H9 (cell line): Measurements from ENCODE around the gene DHDDS. TPM values are rescaled to one million over a fixed set of nuclear protein-coding genes. Genes with fewer than 3 reads are reported as not detected.

Experiments
- DNase-seq: peaks from one replicate; pipeline ENCODE4 v3.0.0-alpha.2; 2017
- H2AFZ ChIP-seq: one replicate; pipeline ENCODE4 v1.6.1; 2013; ENCODE audit warnings: mild to moderate bottlenecking, low read length, control low read depth, moderate library complexity
- H2AK5ac ChIP-seq: 2 replicates; pipeline ENCODE4 v1.6.1; 2013; ENCODE audit warnings: low read length, control low read depth, mixed read lengths; ENCODE audit not compliant: insufficient read length
- H2BK120ac ChIP-seq: one replicate; pipeline ENCODE4 v1.6.1; 2013; ENCODE audit warnings: low read depth, mild to moderate bottlenecking, low read length, control low read depth, inconsistent platforms; ENCODE audit not compliant: poor library complexity, severe bottlenecking
- H2BK12ac ChIP-seq: 2 replicates; pipeline ENCODE4 v1.6.1; 2013; ENCODE audit warnings: low read length, control low read depth, mixed read lengths, low read depth; ENCODE audit not compliant: insufficient read length
- H2BK15ac ChIP-seq: 2 replicates; pipeline ENCODE4 v1.6.1; 2013; ENCODE audit warnings: low read depth, low read length, control low read depth
- H2BK20ac ChIP-seq: one replicate; pipeline ENCODE4 v1.6.1; 2013; ENCODE audit warnings: low read depth, mild to moderate bottlenecking, low read length, control low read depth, inconsistent platforms; ENCODE audit not compliant: poor library complexity, severe bottlenecking
- H2BK5ac ChIP-seq: 2 replicates; pipeline ENCODE4 v1.6.1; 2013; ENCODE audit warnings: low read length, control low read depth, mixed read lengths; ENCODE audit not compliant: insufficient read length
- H3K14ac ChIP-seq: 2 replicates; pipeline ENCODE4 v1.6.1; 2013; ENCODE audit warnings: low read length, control low read depth; ENCODE audit not compliant: insufficient read depth
- H3K18ac ChIP-seq: 2 replicates; pipeline ENCODE4 v1.6.1; 2013; ENCODE audit warnings: low read depth, mild to moderate bottlenecking, mixed read lengths, low read length, control low read depth; ENCODE audit not compliant: insufficient read length
- H3K23ac ChIP-seq: 2 replicates; pipeline ENCODE4 v1.6.1; 2013; ENCODE audit warnings: low read length, control low read depth, mixed read lengths, low read depth; ENCODE audit not compliant: insufficient read length
- H3K23me2 ChIP-seq: 2 replicates; pipeline ENCODE4 v1.6.1; 2013; ENCODE audit warnings: low read depth, mild to moderate bottlenecking, mixed read lengths, low read length, control low read depth; ENCODE audit not compliant: insufficient read length, poor library complexity, severe bottlenecking
- H3K27ac ChIP-seq: 2 replicates; pipeline ENCODE4 v1.5.1; 2013; ENCODE audit warnings: low read length, control low read depth, mixed read lengths, low read depth; ENCODE audit not compliant: insufficient read length
- H3K27me3 ChIP-seq: 2 replicates; pipeline ENCODE4 v1.6.1; 2013; ENCODE audit warnings: low read length, control low read depth, inconsistent platforms; ENCODE audit not compliant: insufficient read depth
- H3K4ac ChIP-seq: 2 replicates; pipeline ENCODE4 v1.6.1; 2013; ENCODE audit warnings: low read depth, mild to moderate bottlenecking, control low read depth, inconsistent platforms, low read length, moderate library complexity
- H3K4me1 ChIP-seq: 2 replicates; pipeline ENCODE4 v1.6.1; 2013; ENCODE audit warnings: low read length, control low read depth, inconsistent platforms; ENCODE audit not compliant: insufficient read depth
- H3K4me2 ChIP-seq: 2 replicates; pipeline ENCODE4 v1.6.1; 2013; ENCODE audit warnings: low read length, control low read depth, mixed read lengths; ENCODE audit not compliant: insufficient read length, insufficient read depth
- H3K56ac ChIP-seq: 2 replicates; pipeline ENCODE4 v1.6.1; 2013; ENCODE audit warnings: low read depth, mild to moderate bottlenecking, mixed read lengths, low read length, control low read depth; ENCODE audit not compliant: insufficient read length
- H3K79me1 ChIP-seq: 2 replicates; pipeline ENCODE4 v1.6.1; 2013; ENCODE audit warnings: low read depth, mild to moderate bottlenecking, moderate library complexity, low read length, control low read depth, inconsistent platforms; ENCODE audit not compliant: insufficient read depth, poor library complexity, severe bottlenecking
- H3K79me2 ChIP-seq: 2 replicates; pipeline ENCODE4 v1.6.1; 2013; ENCODE audit warnings: low read length, control low read depth, inconsistent platforms; ENCODE audit not compliant: insufficient read depth
- H3K9ac ChIP-seq: 2 replicates; pipeline ENCODE4 v1.6.1; 2013; ENCODE audit warnings: low read length, control low read depth, mixed read lengths; ENCODE audit not compliant: insufficient read length; ENCODE audit errors: extremely low read depth
- H3K9me3 ChIP-seq: one replicate; pipeline ENCODE4 v1.6.1; 2013; ENCODE audit warnings: low read depth, low read length, inconsistent platforms; ENCODE audit not compliant: control insufficient read depth
- H3T11ph ChIP-seq: one replicate; pipeline ENCODE4 v1.6.1; 2013; ENCODE audit warnings: mild to moderate bottlenecking, low read length, control low read depth, inconsistent platforms
- H4K20me1 ChIP-seq: one replicate; pipeline ENCODE4 v1.6.1; 2013; ENCODE audit not compliant: control insufficient read depth, insufficient read length, insufficient read depth
- H4K5ac ChIP-seq: 2 replicates; pipeline ENCODE4 v1.6.1; 2013; ENCODE audit warnings: low read depth, mild to moderate bottlenecking, mixed read lengths, low read length, control low read depth; ENCODE audit not compliant: insufficient read length
- H4K8ac ChIP-seq: replicated peaks from 2 replicates; pipeline ENCODE4 v1.6.1; 2013; ENCODE audit warnings: low read length, control low read depth, mixed read lengths, low read depth; ENCODE audit not compliant: insufficient read length
- H4K91ac ChIP-seq: 2 replicates; pipeline ENCODE4 v1.6.1; 2013; ENCODE audit warnings: low read depth, mild to moderate bottlenecking, moderate library complexity, mixed read lengths, low read length, control low read depth; ENCODE audit not compliant: insufficient read length
- H3K27ac Mint-ChIP-seq, 3 experiments: 2 replicates in 2 of 3; 3 replicates in 1 of 3; pipeline ENCODE4 v1.8.0; 2020 to 2021; ENCODE audit warnings: mixed read lengths in 3 of 3, mild to moderate bottlenecking in 1 of 3, moderate library complexity in 1 of 3
- H3K27me3 Mint-ChIP-seq: 2 replicates; pipeline ENCODE4 v1.8.0; 2021; ENCODE audit warnings: low read depth, mild to moderate bottlenecking, moderate library complexity, mixed read lengths
- H3K36me3 Mint-ChIP-seq, 3 experiments: 2 replicates in 2 of 3; 3 replicates in 1 of 3; pipeline ENCODE4 v1.8.0; 2020 to 2021; ENCODE audit warnings: low read depth in 3 of 3, mixed read lengths in 3 of 3; ENCODE audit not compliant: insufficient read depth in 1 of 3
- H3K4me1 Mint-ChIP-seq, 2 experiments: 2 replicates each; pipeline ENCODE4 v1.8.0; 2020; ENCODE audit warnings: mixed read lengths in 2 of 2
- H3K4me3 Mint-ChIP-seq, 2 experiments: 2 replicates in 1 of 2; 3 replicates in 1 of 2; pipeline ENCODE4 v1.8.0; 2020 to 2021; ENCODE audit warnings: mild to moderate bottlenecking in 2 of 2, mixed read lengths in 2 of 2, moderate library complexity in 1 of 2
- H3K9me3 Mint-ChIP-seq, 2 experiments: 2 replicates in 1 of 2; 3 replicates in 1 of 2; pipeline ENCODE4 v1.8.0; 2020; ENCODE audit warnings: mild to moderate bottlenecking in 2 of 2, mixed read lengths in 2 of 2, moderate library complexity in 1 of 2
- CTCF ChIP-seq: fragments of 200-600 bp; sonication (generic); conservative IDR thresholded peaks from 3 replicates; pipeline ENCODE4 v1.8.0; 2021; ENCODE audit warnings: antibody characterized with exemption, mild to moderate bottlenecking
- WGBS: extraction: QIAGEN DNeasy Blood & Tissue Kit; methylation state at CpG from one replicate; pipeline ENCODE4 v1.1.7; 2013; ENCODE audit warnings: missing lambda C conversion rate, low lambda C conversion rate, mixed read lengths; ENCODE audit not compliant: insufficient read length; ENCODE audit errors: extremely low coverage; 5-methylcytosine and 5-hydroxymethylcytosine counted together
- total RNA-seq: library from RNA; stranded (reverse); gene quantifications from 2 replicates; pipeline ENCODE4 v1.2.1, GENCODE V29; 2021

The DHDDS gene
- total RNA-seq, 1 experiment from 2014 or later = 61.2 TPM

GRCh38 chr1:26472320-26472900 is 40.3 kb downstream of the DHDDS start, which contains the start of gene HMGN2:
TSS of gene HMGN2 (plus strand) at chr1:26472440. CDS start at chr1:26472613, 173 bp downstream.
- Histone ChIP-seq H4K91ac (no peak within 1 kb of the TSS), H3K27me3 (no peaks in the 10 kb centered on the region), H3K23ac (no peak within 1 kb of the TSS), H3K56ac (no peak within 1 kb of the TSS), H3K27ac (peak within 1 kb of the TSS; percentile 61), H3K14ac (peak within 1 kb of the TSS; percentile 100), H4K20me1 (no peaks in the 10 kb centered on the region), H3T11ph (no peak within 1 kb of the TSS), H3K4me1 (no peaks in the 10 kb centered on the region; the same call in 1 of the 2 replicates), H2AK5ac (no peak within 1 kb of the TSS), H2BK5ac (peak within 1 kb of the TSS; percentile 32), H3K23me2 (peaks cover 10% of the 10 kb centered on the region), H2BK20ac (no peak within 1 kb of the TSS), H3K9me3 (no peaks in the 10 kb centered on the region), H3K4me2 (peak within 1 kb of the TSS; percentile 94), H2AFZ (no peak within 1 kb of the TSS), H3K79me1 (no peaks in the 10 kb centered on the region), H2BK120ac (peak within 1 kb of the TSS; percentile 90), H3K9ac (peak within 1 kb of the TSS; percentile 92), H3K18ac (peak within 1 kb of the TSS; percentile 99), H3K4ac (no peak within 1 kb of the TSS; the same call in 1 of the 2 replicates), H4K5ac (no peak within 1 kb of the TSS), H2BK15ac (no peak within 1 kb of the TSS), H4K8ac (no peak within 1 kb of the TSS), H2BK12ac (peak within 1 kb of the TSS; percentile 92), H3K79me2 (peaks cover 4% of the 10 kb centered on the region; the same call in 1 of the 2 replicates)
- no peaks in the 10 kb centered on the region; the same call in 1 of the 2 replicates for H3K27me3 Mint-ChIP-seq
- WGBS = no CpG with 5 or more reads among the region's 69 CpGs
- H3K4me1 Mint-ChIP-seq = peaks cover 31 to 43% of the 10 kb centered on the region in 2 experiments
- peak within 1 kb of the TSS; percentile 88 to 90 for H3K4me3 Mint-ChIP-seq
- TF ChIP-seq CTCF = no peak
- peak; percentile 88 for DNase-seq
- no peaks in the 10 kb centered on the region for H3K9me3 Mint-ChIP-seq
- peaks cover 45 to 67% (median 66%) of the 10 kb centered on the region in 3 experiments for H3K36me3 Mint-ChIP-seq
- peak within 1 kb of the TSS; percentile 96 to 99 (median 99) for H3K27ac Mint-ChIP-seq
